PC-3 (cell line): Measurements from ENCODE around the gene DIMT1.

Source experiments
- CTCF ChIP-seq: fragments of 300-600 bp; sonication (generic); conservative IDR thresholded peaks from 2 replicates; pipeline ENCODE4 v1.5.1; 2017; ENCODE audit warnings: antibody characterized with exemption, low read depth, mild to moderate bottlenecking, low read length
- EZH2 ChIP-seq: fragments of 300-600 bp; sonication (generic); IDR thresholded peaks from one replicate; pipeline ENCODE4 v1.6.1; 2017; ENCODE audit warnings: antibody characterized with exemption, mild to moderate bottlenecking, low read length; ENCODE audit not compliant: unreplicated experiment

GRCh38 chr5:62448528-62448927 lies 44.8 kb upstream of the DIMT1 start:
- TF ChIP-seq CTCF (no peak), EZH2 (no peak)
